ENCODE measurements around the gene DNAJB8. TPM values are rescaled to one million over a fixed set of nuclear protein-coding genes. Genes with fewer than 3 reads are reported as not detected.
A peak's percentile ranks its signal among the peaks of the same experiment; 100 is the strongest.

Gene DNAJB8
- total and polyA plus RNA-seq, 9 of the 15 experiments (the other 6 are each of a cell fraction or from before 2014, with no cell fraction given): not detected

GRCh38 chr3:128497305-128498126 lies 30.8 kb upstream of the DNAJB8 start (continued):
- TF ChIP-seq, protein P1, sequence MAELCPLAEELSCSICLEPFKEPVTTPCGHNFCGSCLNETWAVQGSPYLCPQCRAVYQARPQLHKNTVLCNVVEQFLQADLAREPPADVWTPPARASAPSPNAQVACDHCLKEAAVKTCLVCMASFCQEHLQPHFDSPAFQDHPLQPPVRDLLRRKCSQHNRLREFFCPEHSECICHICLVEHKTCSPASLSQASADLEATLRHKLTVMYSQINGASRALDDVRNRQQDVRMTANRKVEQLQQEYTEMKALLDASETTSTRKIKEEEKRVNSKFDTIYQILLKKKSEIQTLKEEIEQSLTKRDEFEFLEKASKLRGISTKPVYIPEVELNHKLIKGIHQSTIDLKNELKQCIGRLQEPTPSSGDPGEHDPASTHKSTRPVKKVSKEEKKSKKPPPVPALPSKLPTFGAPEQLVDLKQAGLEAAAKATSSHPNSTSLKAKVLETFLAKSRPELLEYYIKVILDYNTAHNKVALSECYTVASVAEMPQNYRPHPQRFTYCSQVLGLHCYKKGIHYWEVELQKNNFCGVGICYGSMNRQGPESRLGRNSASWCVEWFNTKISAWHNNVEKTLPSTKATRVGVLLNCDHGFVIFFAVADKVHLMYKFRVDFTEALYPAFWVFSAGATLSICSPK (IDR thresholded peaks at IDR 0.05; ENCODE audit: borderline replicate concordance): no peak
- TF ChIP-seq YY1 (IDR thresholded peaks at IDR 0.05; ENCODE audit: borderline replicate concordance in 1 of 3, control insufficient read depth in 1 of 3, extremely low read depth in 1 of 3, insufficient read depth in 3 of 3, insufficient read length in 1 of 3, insufficient replicate concordance in 2 of 3, low read depth in 1 of 3, low read length in 2 of 3) (peak; percentile 46 to 92 (median 87)), NR1H2 (CRISPR knock-in tag; IDR thresholded peaks at IDR 0.05) (no peak), DEAF1 (CRISPR knock-in tag; IDR thresholded peaks at IDR 0.05) (no peak), RBM22 (IDR thresholded peaks at IDR 0.05; ENCODE audit: low read depth, low read length, poor library complexity, severe bottlenecking) (peak; percentile 69)
- TF ChIP-seq, protein P2, sequence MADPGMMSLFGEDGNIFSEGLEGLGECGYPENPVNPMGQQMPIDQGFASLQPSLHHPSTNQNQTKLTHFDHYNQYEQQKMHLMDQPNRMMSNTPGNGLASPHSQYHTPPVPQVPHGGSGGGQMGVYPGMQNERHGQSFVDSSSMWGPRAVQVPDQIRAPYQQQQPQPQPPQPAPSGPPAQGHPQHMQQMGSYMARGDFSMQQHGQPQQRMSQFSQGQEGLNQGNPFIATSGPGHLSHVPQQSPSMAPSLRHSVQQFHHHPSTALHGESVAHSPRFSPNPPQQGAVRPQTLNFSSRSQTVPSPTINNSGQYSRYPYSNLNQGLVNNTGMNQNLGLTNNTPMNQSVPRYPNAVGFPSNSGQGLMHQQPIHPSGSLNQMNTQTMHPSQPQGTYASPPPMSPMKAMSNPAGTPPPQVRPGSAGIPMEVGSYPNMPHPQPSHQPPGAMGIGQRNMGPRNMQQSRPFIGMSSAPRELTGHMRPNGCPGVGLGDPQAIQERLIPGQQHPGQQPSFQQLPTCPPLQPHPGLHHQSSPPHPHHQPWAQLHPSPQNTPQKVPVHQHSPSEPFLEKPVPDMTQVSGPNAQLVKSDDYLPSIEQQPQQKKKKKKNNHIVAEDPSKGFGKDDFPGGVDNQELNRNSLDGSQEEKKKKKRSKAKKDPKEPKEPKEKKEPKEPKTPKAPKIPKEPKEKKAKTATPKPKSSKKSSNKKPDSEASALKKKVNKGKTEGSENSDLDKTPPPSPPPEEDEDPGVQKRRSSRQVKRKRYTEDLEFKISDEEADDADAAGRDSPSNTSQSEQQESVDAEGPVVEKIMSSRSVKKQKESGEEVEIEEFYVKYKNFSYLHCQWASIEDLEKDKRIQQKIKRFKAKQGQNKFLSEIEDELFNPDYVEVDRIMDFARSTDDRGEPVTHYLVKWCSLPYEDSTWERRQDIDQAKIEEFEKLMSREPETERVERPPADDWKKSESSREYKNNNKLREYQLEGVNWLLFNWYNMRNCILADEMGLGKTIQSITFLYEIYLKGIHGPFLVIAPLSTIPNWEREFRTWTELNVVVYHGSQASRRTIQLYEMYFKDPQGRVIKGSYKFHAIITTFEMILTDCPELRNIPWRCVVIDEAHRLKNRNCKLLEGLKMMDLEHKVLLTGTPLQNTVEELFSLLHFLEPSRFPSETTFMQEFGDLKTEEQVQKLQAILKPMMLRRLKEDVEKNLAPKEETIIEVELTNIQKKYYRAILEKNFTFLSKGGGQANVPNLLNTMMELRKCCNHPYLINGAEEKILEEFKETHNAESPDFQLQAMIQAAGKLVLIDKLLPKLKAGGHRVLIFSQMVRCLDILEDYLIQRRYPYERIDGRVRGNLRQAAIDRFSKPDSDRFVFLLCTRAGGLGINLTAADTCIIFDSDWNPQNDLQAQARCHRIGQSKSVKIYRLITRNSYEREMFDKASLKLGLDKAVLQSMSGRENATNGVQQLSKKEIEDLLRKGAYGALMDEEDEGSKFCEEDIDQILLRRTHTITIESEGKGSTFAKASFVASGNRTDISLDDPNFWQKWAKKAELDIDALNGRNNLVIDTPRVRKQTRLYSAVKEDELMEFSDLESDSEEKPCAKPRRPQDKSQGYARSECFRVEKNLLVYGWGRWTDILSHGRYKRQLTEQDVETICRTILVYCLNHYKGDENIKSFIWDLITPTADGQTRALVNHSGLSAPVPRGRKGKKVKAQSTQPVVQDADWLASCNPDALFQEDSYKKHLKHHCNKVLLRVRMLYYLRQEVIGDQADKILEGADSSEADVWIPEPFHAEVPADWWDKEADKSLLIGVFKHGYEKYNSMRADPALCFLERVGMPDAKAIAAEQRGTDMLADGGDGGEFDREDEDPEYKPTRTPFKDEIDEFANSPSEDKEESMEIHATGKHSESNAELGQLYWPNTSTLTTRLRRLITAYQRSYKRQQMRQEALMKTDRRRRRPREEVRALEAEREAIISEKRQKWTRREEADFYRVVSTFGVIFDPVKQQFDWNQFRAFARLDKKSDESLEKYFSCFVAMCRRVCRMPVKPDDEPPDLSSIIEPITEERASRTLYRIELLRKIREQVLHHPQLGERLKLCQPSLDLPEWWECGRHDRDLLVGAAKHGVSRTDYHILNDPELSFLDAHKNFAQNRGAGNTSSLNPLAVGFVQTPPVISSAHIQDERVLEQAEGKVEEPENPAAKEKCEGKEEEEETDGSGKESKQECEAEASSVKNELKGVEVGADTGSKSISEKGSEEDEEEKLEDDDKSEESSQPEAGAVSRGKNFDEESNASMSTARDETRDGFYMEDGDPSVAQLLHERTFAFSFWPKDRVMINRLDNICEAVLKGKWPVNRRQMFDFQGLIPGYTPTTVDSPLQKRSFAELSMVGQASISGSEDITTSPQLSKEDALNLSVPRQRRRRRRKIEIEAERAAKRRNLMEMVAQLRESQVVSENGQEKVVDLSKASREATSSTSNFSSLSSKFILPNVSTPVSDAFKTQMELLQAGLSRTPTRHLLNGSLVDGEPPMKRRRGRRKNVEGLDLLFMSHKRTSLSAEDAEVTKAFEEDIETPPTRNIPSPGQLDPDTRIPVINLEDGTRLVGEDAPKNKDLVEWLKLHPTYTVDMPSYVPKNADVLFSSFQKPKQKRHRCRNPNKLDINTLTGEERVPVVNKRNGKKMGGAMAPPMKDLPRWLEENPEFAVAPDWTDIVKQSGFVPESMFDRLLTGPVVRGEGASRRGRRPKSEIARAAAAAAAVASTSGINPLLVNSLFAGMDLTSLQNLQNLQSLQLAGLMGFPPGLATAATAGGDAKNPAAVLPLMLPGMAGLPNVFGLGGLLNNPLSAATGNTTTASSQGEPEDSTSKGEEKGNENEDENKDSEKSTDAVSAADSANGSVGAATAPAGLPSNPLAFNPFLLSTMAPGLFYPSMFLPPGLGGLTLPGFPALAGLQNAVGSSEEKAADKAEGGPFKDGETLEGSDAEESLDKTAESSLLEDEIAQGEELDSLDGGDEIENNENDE (IDR thresholded peaks at IDR 0.05; ENCODE audit: low read depth, low read length): no peak
- TF ChIP-seq, protein P3, sequence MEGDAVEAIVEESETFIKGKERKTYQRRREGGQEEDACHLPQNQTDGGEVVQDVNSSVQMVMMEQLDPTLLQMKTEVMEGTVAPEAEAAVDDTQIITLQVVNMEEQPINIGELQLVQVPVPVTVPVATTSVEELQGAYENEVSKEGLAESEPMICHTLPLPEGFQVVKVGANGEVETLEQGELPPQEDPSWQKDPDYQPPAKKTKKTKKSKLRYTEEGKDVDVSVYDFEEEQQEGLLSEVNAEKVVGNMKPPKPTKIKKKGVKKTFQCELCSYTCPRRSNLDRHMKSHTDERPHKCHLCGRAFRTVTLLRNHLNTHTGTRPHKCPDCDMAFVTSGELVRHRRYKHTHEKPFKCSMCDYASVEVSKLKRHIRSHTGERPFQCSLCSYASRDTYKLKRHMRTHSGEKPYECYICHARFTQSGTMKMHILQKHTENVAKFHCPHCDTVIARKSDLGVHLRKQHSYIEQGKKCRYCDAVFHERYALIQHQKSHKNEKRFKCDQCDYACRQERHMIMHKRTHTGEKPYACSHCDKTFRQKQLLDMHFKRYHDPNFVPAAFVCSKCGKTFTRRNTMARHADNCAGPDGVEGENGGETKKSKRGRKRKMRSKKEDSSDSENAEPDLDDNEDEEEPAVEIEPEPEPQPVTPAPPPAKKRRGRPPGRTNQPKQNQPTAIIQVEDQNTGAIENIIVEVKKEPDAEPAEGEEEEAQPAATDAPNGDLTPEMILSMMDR (IDR thresholded peaks at IDR 0.05 in 2 of 3, conservative IDR thresholded peaks at IDR 0.05 in 1 of 3; ENCODE audit: insufficient read depth in 2 of 3, low read depth in 1 of 3, low read length in 3 of 3): peak in 2 of 3 experiments; percentile 42 to 65; a peak in 5 of 6 replicates

All from K562 (cell line).